Measurements from ENCODE around the gene TTC39C.
"Not testable (repeated sequence)": the region's sequence is repeated elsewhere in the genome, so short reads cannot be mapped to it uniquely, and the experiment has no call there.

TTC39C gene

DNA sequence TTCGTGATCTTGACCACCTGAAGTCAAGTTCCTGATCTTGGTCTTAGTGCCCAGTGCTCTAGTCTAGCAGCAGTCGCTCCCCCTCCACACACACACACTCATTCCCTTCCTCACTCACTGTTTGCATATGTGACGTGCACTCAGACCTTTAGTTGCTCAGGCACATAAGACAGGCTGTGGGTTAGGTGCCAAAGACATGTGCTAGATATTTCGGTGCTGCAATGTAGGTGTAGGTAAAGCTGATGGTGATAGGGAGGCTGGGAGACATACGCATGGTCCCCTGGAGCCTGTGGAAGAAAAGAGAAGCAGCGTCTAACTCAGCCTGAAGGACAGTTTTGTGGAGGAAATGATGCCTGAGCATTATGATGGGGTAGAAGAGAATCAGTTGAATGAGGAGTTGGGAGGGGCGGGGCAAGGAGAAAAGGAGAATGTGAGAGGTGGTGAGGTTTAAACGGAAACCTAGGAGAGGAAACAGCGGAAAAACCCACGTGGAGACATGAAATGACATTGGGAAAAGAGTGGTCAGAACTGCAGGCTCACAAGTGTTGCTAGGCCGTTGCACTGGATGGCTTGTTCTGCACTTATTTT, 3.8 kb downstream of the TTC39C start:
- no peak for DNase-seq (ENCODE audit: low read depth in 3 of 3)

DNA sequence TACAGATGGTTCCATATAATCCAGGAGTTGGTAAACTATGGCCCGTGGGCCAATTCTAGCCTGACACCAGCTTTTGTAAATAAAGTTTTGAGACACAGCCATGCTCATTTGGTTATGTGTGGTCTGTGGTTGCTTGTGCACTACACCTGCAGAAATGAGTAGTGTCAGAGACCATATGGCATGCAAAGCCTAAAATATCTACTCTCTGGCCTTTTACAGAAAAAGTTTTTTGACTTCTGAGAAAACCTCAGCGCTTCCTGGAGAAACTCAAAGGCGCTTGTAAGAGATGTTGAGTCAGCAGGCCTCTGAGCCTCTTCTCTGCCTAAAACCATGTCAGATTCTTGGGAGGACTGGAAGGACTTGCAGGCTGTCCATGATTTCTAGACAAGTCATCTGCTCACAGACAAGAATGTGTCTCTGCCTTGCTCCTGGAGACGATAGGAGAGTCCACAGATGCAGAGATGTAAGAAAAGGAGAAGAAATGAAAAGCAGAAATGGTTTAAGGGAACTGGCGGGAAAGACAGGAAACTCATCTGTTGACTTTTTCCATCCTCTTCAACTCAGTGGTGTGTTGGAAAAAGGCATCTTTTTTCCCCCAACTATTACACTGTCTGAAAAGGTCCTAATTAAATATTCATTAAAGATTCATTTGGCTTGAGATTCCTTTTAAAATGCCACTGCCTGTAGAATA, 5.2 kb downstream of the TTC39C start:
- peak in 2 of 3 donors; percentile 34 to 54 for DNase-seq (ENCODE audit: low read depth in 3 of 3)

DNA sequence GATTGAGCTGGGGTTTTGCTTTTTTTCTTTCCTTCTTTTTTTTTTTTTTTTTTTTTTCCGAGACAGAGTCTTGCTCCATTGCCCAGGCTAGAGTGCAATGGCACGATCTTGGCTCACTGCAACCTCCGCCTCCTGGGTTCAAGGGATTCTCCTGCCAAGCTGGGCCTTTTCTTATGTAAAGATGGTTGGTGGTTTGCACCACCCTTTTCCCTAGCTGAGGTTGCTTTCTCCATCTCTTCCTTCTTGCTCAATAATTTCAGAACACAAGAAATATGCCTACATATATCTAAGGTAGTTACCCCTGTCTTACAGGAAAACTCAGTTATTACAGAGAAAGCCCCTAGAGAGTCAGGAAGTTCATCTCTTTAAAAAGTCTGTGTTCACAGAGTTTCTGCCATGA, 7.0 kb downstream of the TTC39C start:
- no peak for DNase-seq (ENCODE audit: low read depth in 3 of 3)

DNA sequence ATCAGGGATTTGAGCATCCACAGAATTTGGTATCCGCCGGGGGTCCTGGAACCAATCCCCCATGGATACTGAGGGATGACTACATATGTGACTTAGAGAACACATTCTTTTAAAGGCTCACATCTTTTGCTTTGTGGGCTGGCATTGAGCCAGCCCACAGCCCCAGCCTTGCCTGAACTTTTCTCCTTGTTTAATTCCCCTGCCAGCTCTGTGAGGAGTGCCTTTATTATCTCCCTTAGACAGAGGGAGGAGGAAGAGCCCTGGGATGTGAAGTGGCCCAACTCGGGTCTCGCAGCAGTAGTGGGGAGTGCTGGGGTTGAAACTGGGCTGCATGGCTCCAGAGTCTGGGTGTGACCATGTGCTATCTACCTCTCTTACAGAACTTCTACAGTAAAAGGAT, 7.6 kb downstream of the TTC39C start:
- no peak for DNase-seq (ENCODE audit: low read depth in 3 of 3)

DNA sequence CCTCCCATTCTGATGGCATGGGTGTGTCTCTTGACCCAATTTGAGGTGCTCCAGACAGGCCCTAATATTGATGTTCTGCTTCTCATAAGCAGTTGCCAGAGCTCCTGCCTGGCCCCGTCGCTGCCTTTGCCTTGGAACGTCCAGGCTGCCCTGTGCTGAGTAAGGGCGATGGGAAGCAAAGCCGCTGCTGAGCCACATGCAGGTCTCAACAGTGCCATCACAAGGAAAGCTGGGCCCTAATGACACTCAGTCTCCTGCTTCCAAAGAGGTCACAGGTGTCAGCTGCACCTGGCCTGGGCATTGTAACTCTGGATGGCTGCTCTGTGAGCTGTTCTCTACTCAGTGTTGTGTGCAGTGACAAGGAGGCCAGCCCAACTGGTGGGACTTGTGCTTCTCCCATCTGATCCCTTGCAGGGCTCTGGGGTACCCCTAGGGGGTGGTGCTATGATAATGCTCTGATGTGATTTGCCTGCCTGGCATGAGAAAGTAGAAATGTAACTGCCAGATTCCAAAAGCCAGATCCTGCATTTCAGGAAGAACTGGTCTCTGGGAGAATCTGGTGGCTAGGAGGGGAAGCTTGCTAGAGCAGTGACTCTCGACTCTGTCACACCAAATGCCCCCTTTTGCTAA, 8.7 kb downstream of the TTC39C start:
- DNase-seq (ENCODE audit: low read depth in 3 of 3) = no peak

DNA sequence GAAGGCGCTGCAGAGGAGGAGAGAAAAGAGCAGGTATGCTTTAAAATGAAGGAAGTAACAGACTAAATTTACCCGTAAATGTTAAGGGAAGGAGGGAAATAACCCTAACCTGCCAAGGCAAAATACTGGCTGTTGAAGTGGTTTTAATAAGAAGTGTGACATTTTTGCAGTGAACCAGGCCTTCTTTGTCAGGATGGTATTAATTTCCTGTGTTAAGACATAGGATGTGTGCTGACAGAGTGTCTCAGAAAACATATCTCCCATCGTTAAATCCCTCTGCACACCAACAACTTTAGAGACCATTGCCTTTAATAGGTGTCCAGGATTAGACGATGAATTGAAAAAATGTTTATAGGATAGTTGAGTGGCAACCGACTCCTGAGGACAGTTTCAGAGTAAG, 9.9 kb downstream of the TTC39C start:
- no peak for DNase-seq (ENCODE audit: low read depth in 3 of 3)

DNA sequence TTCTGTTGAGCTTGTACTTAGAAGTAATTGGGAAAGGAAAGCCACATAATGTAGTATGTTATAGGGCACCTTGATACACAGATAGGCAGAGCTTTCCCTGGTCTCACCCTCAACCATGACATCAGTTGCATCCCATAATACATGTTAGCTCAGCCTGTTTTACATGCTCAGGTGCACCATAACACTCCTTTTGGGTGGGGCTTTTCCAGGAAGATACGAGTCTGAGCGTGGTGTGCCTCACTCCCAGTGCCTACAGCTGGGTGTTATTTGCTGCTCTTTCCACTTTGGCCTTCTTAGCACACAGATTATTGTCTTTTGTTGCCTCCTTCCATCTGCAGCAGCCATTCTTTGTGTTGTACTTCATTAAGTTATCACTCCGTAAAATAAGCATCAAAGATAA, 11.9 kb downstream of the TTC39C start:
- DNase-seq (ENCODE audit: low read depth in 3 of 3) = no peak

DNA sequence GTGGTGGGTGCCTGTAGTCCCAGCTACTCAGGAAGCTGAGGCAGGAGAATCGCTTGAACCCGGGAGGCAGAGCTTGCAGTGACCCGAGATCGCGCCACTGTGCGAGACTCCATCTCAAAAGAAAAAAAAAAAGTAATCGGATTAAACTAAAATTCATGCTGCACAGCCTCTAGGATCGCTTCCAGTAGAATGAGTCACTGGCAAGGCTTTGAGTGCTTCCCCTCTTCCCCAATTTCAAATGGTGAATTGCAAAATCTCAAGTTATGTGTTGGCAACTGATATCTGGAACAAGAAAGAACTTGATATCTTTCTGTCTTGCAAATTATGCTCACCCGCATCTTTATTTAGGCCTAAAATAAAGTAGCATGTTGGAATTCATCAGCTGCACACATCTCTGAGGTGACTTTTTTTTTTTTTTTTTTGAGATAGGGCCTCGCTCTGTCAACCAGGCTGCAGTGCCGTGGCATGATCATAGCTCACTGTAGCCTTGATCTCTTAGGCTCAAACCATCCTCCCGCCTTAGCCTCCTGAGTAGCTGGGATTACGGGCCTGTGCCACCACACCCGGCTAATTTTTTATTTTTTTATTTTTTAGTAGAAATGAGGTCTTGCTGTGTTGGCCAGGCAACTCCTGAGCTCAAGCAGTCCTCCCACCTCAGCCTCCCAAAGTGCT, 12.7 kb downstream of the TTC39C start:
- no peak for DNase-seq (ENCODE audit: low read depth in 3 of 3)

DNA sequence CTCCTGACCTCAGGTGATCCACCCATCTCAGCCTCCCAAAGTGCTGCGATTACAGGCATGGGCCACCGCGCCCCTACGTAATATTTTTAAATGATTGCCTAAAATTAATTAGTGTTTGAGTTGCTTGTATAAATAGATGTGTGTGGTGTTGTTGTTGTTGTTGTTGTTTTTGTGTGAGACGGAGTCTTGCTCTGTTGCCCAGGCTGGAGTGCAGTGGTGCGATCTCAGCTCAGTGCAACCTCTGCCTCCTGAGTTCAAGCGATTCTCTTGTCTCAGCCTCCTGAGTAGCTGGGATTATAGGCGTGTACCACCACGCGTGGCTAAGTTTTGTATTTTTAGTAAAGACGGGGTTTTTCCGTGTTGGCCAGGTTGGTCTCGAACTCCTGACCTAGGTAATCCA, 14.4 kb downstream of the TTC39C start:
- DNase-seq (ENCODE audit: low read depth in 3 of 3) = not testable (repeated sequence)

DNA sequence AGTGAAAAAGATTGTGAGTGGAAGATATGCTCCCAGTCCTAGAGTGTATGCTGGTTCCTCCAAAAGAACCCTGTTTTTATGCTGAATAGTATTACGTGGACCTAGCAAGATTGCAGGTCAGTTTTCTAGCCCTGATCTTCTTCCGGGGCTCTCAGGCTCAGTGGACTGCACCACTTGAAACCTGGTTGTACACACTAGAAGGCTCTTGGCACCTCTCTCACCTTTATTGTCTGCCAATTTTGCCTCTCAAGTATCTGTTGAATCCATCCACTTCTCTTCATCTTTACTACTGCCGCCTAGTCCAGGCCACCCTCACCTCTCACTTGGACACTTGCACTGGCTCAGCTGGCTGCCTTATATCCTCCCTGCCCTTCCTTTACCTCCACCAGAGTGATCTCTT, 16.8 kb downstream of the TTC39C start:
- DNase-seq (ENCODE audit: low read depth in 3 of 3) = no peak

DNA sequence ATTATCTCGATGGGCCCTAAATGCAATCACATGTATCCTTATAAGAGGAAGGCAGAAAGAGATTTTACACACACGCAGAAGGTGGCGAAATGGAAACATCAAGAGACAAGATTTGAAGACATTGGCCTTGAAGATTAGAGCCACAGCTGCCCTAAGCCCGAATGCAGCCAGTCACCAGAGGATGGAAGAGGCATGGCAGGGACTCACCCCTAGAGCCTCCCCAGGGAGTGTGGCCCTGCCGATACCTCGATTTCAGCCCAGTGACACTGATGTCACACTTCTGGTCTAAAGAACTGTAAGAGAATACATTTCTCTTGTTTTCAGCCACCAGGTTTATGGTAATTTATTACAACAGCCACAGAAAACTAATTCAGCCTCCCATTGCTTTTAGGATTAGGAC, 17.4 kb downstream of the TTC39C start:
- no peak for DNase-seq (ENCODE audit: low read depth in 3 of 3)

DNA sequence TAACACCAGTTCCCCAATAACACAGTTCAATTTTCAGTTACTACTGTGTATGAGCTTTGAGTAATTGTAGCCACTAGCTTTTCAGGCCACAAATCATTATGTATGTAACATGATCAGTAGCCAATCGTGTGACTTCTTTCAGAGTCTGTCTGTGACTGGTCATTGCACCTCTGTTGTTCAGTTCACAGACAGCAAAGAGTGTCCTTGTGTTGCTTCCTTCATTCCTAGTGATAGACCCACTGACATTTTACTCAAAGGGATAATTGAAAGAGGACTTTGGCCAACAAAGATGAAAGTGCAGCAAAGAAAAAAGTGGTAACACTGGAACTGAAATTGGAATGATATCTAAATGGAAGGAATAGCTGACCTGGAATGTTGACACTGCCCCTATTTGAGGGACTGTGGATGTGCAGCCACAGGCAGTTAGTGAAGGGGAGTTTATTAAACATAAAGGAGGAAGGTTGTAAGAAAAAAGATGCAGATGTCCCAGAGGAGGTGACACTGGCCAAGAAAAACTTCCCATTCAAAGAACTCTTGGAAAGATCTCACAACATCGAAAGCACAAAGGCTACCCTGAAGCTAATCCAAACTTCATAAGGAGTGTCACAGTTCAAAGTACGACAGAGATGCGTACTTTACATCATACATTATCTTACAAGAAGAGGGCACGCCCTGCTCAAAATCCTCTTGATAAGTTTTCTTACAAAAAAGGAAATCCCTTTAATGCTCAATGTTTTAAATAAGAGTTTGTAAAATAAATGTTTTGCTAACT, 19.3 kb downstream of the TTC39C start:
- no peak for DNase-seq (ENCODE audit: low read depth in 3 of 3)

DNA sequence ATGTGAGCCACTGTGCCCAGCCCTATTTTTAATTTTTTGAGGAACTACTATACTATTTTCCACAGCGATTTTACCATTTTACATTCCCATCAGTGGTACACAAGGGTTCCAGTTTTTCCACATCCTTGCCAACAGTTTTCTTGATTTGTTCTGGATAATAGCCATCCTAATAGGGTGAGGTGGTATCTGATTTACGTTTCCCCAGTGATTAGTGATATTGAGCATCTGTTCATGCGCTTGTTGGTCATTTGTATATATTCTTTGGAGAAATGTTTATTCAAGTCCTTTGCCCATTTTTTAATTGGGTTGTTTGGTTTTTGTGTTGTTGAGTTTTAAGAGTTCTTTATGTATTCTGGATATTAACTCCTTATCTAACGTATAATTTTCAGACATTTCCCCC, 20.8 kb downstream of the TTC39C start:
- no peak for DNase-seq (ENCODE audit: low read depth in 3 of 3)

DNA sequence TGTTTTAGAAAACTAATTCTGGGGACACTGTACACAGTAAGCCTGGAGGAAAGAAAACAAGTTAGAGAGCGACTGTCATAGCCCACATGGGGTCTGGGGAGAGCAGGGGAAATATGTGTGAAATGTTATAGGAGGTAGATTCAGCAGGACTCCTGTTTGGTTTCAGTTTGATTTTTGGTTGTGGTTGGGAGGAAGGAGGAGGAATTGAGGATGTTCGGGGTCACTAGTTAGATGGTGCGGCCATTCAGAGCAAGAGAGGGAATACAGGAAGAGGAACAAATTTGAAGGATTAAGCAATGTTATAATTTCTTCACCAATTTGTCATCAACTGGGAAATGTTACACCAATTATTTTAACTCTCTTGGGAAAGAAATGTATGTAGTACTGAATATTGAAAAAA, 25.1 kb downstream of the TTC39C start:
- DNase-seq (ENCODE audit: low read depth in 3 of 3) = no peak

DNA sequence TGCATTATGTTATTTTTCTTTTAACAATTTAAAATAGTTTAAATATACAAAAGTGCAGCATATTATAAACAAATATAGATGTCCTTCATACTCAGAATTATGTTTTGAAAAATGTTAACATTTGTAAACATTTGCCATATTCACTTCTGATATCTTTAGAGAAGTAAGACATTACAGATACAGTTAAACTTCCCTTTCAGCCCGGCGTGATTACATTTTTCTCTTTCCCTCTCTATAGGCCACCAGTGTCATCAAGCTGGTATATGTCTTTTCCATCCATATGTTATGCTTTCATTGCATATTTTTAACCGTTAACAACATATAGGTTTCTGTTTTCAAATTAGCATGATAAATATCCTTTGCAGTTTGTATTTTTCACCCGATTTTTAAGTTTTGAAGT, 27.1 kb downstream of the TTC39C start:
- no peak for DNase-seq (ENCODE audit: low read depth in 3 of 3)

DNA sequence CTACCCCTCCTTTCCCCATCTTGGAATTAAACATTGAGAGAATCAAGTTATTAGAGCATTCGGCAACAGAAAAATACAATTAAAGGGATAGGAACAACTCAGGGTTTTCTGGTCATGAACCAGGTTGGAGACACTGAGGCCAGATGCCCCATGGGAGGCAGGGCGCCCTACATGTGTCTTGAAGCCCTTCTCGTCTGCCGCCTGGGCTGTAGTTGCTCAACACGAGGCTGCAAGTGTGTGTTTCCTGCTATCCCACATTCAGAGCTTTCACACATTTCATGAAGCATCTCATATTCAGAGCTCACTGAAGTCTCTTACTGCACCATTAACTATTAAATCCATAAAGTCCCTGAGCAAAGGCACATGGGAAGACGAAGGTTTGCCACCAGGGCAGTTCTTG, 28.8 kb downstream of the TTC39C start:
- no peak for DNase-seq (ENCODE audit: low read depth in 3 of 3)

DNA sequence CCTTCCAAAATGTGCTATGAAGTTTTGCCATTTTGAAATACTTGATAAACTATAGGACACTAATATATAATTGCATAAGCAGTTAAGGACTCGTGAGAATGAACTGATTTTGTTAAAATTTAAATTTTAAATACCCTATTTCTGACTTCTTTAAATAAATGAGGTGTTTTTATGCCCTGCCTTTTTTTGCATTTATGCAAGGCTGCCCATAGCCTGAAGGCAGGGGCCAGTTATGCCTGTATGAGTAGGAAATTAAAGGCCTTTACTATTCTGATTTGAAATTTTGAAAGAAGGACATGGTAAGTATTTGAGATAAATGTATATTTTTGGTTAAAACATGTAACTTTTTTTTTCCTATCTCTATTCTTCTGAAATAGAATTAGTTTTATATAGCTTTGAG, 33.7 kb downstream of the TTC39C start:
- DNase-seq (ENCODE audit: low read depth in 3 of 3) = no peak

DNA sequence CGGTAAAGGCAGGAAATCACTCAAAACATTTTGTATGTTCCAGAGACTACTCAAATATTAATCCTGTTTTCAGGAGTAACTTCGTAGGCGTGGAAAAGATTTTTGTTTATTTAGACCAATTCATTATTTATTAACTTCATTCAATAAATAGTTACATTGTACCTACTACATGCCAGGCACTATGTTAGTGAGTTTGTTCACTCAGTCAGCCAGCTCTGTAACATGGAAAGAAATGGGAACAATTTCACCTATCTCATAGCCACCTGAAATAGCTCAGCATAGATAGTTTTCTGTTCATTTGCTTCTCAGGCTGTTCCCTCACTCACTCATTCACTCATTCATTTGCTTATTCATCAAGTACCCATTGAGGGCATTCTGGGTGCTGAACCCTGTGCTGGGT, 34.6 kb downstream of the TTC39C start:
- DNase-seq (ENCODE audit: low read depth in 3 of 3) = no peak

DNA sequence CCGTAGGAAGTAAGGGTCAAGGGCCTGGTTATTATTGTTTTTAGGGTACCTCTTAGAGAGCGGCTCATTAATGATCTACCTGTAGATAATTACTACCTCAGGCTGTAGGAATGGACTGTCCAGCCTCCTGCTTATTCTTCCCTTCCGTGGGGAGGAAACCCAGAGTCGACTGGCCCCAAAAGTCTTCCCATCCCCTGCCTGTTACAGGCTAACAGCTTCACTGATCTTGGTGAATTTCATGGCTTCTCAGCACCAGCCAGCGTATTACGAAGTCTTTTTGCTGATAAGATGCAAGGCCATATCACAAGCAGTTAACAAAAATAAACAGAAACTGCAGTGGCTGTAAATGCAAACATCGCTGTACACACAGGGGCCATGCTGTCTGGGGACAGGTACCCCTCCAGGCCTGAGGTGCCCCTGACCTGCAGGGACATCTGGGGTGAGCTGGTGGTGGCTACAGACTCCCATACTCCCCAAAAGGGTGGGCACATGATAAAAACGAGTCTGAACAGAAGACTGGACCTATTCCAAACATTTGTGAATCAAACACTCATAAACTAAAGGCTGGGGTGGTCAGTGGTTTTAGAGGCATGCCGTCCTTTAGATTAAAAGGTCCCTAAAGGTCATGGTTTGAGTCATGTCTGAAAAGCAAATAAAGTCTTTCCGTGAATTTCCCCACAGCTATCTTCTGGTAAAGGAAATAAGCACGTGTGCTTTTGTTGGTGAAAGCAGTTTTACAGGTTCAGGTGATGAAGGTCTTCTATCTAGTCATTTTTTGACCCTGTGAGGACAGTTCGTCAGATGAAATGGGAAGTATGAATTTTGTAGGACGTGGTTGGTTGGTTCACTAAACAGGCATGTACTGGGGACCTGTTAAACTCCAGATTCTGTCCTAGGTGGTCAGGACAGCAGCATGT, 36.7 kb downstream of the TTC39C start:
- DNase-seq (ENCODE audit: low read depth in 3 of 3) = no peak

DNA sequence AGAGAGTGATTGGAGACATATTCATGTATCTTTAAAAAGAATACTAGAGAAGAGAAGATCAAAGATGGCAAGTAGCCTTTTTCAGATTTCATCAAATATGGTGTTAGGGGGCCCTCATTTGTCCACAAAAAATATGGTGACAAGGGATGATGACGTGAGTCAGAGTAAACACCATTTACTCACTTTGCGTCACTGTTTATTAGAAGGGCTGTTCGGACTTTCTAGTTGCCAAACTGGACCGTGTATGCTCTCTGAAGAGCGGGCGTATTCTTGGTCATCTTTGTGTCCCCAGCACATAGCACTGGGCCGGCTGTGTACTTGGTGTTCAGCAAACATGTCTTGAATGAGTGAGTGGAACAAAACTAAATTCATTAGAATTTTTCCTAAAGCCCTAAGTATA, 37.5 kb downstream of the TTC39C start:
- no peak for DNase-seq (ENCODE audit: low read depth in 3 of 3)

DNA sequence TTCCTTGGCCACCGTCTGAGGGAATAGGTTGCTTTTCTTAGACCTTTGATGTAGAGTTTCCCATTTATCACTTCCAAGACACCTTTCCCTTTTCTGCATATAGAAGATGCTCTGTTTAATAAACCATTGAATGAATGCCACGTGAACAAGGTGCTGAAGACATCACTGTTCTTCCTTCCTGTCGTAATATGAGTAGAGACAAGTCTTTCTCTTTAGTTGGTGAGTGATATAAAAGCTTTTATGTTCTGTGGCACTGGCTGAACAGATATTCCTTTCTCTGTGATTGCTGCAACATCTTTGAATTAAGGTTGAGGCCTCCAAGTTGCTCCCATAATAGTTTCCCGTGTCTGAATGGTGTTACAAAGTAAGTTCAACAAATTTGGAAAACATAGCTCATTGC, 38.7 kb downstream of the TTC39C start:
- no peak for DNase-seq (ENCODE audit: low read depth in 3 of 3)
